Psoas muscle (tissue), 8 donors: ENCODE data around the gene WWOX. TPM values are rescaled to one million over a fixed set of nuclear protein-coding genes. Genes with fewer than 3 reads are reported as not detected.

Experiments
- ATAC-seq, 4 donors: fragments of 200-7000 bp; cut with Tn5 transposase; one replicate each; pipeline ENCODE4 v1.9.1; 2020; ENCODE audit warnings: moderate library complexity in 3 of 4, mild to moderate bottlenecking in 2 of 4
- DNase-seq, 2 donors: peaks; one replicate each; pipeline ENCODE4 v3.0.0-alpha.2; 2020
- H3K27ac ChIP-seq: fragments of 200-600 bp; one replicate; pipeline ENCODE4 v1.8.0; 2022
- H3K27me3 ChIP-seq, 3 donors: fragments of 200-600 bp in 1 of 3; one replicate each; pipeline versions ENCODE4 v1.6.1 to v1.8.0; 2013 to 2022; ENCODE audit warnings: low read length in 2 of 3, mild to moderate bottlenecking in 2 of 3, moderate library complexity in 1 of 3; ENCODE audit not compliant: insufficient read depth in 3 of 3
- H3K36me3 ChIP-seq, 2 donors: fragments of 200-600 bp in 1 of 2; one replicate each; pipeline versions ENCODE4 v1.6.1 to v1.8.0; 2013 to 2022; ENCODE audit warnings: low read depth in 1 of 2, mild to moderate bottlenecking in 1 of 2, moderate library complexity in 1 of 2; ENCODE audit not compliant: insufficient read depth in 1 of 2
- H3K4me1 ChIP-seq: fragments of 200-600 bp; one replicate; pipeline ENCODE4 v1.8.0; 2022
- H3K4me3 ChIP-seq: fragments of 200-600 bp; one replicate; pipeline ENCODE4 v1.8.0; 2022; ENCODE audit warnings: mild to moderate bottlenecking
- H3K9me3 ChIP-seq: fragments of 200-600 bp; one replicate; pipeline ENCODE4 v1.8.0; 2022
- CTCF ChIP-seq: fragments of 200-600 bp; IDR thresholded peaks from one replicate; pipeline ENCODE4 v1.8.0; 2022; ENCODE audit warnings: antibody characterized with exemption
- WGBS, 3 donors: extraction: QIAGEN DNeasy Blood & Tissue Kit; methylation state at CpG; one replicate each; pipeline versions ENCODE4 v1.1.6 to v1.1.7; 2013; 5-methylcytosine and 5-hydroxymethylcytosine counted together
- intact Hi-C, 2 donors: fragments of 100-400 bp; cut with DNase I; formaldehyde crosslinking; loops; one replicate each; pipeline versions ENCODE4 v1.11.0 to v1.14.2; 2022
- polyA plus RNA-seq, 3 donors: library from polyadenylated mRNA; stranded (reverse); fragments of 200-250 nt; gene quantifications; one replicate each; pipeline ENCODE4 v1.2.3, GENCODE V29; 2013
- total RNA-seq, 4 donors: library from RNA; stranded (reverse); fragmentation: NEBNext Ultra II Directional in 2 of 4; extraction: Animal tissue kit (Norgen Biotek cat#: 25700) in 2 of 4; gene quantifications; one replicate each; pipeline versions ENCODE4 v1.2.1 to v1.2.4, GENCODE V29; 2021 to 2023
- donor health status: healthy with polysubstance abuse.
- donor health status: DM: no; HTN: no; CAD: no; lungs with moderate emphysema.
- donor health status: Bipolar disorder and iron deficiency.
- donor health status: healthy.
- donor health status: DM: yes; HTN: yes; CAD: no.
- donor health status: DM: no; HTN: no; CAD: no.
- donor health status: DM: no; HTN: no; CAD: no.
- donor health status: DM: yes; HTN: yes; CAD: no.

The WWOX gene
- total and polyA plus RNA-seq, 7 donors: 3.1 to 6.6 (median 5.0) TPM

DNA sequence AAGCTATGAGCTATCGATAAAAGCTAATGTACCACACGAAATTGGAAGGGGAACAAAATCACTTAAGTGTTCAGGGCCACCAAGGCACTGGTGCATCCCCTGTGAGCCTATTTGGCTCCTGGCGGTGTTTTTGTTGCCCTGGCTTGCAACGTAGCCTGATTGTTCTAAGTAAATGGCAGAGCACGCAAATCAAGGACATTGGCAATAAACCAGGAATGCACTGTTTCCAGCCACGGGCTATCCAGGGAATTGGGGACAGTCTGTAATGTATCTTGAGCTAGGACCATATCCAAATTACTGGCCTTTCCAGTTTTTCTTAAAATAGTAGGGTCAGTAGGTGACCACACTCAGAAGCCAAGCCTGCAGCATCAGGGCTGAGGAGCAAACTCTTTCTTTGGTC is 767.1 kb downstream of the WWOX start:
- peaks cover 12% of the 10 kb centered on the region for H3K4me1 ChIP-seq
- H3K27ac ChIP-seq: no peak overlapping the region
- H3K9me3 ChIP-seq: no peaks in the 10 kb centered on the region
- H3K27me3 ChIP-seq: no peaks in the 10 kb centered on the region
- H3K36me3 ChIP-seq: no peaks in the 10 kb centered on the region
- intact Hi-C loops: no loop called here
- peak overlapping the region; percentile 1 for H3K4me3 ChIP-seq
- no peak for TF ChIP-seq CTCF
- WGBS, 3 donors: 7 to 14% (median 11%) methylated on average over 6 of the region's 6 CpGs
- ATAC-seq (peak; percentile 23 to 91 (median 66)), DNase-seq (no peak)

DNA sequence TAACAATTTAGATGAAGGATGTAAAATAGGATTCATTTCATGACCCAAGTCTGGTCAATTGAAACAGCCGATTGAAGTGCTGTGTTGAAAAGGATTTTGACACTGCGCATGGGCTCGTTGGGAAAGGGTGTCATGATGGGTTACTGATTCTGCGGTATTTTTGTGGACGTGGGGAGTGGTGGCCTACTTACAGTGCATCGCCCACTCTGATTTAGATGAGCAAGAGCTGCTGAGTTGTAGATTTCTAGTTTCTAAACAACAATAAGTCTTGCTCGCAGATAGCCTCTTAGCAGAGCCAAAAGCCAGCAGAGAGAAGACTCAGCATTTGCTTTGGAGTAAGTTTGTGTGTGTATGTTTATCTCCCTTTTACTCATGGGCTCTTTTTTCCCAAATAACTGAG is 770.0 kb downstream of the WWOX start:
- DNase-seq (no peak), ATAC-seq (no peak)
- H3K4me3 ChIP-seq: no peak overlapping the region
- WGBS, 3 donors: 91 to 95% (median 93%) methylated on average over 7 of the region's 7 CpGs
- no peak overlapping the region for H3K27ac ChIP-seq
- TF ChIP-seq CTCF: no peak
- H3K36me3 ChIP-seq: no peaks in the 10 kb centered on the region
- H3K4me1 ChIP-seq: peaks cover 15% of the 10 kb centered on the region
- intact Hi-C loops: no loop called here
- no peaks in the 10 kb centered on the region for H3K27me3 ChIP-seq
- no peaks in the 10 kb centered on the region for H3K9me3 ChIP-seq

DNA sequence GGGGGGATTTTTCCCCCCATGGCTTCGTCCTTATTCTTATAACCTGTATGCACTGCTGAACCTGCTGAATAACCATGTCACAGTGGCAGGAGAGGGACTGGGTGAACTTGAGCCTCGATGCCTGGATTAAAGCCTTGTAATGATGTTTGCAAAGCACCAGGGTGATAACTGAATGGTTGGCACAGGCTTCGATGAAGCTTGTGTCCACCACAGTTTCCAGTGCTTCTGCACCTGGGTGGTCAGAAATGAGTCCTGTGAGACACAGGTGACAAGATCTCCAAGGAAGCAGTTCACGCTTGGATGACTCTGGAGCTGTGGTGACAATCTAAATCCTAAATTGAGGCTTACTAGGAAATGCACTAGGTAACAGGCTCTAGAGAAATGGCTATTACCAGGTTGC is 771.8 kb downstream of the WWOX start:
- WGBS, 3 donors: 81 to 88% (median 81%) methylated on average over 4 of the region's 4 CpGs

GRCh38 chr16:78876671-78877070 is 777.2 kb downstream of the WWOX start:
- ATAC-seq: no peak
- intact Hi-C loops: no loop called here
- Histone ChIP-seq H3K27me3 (no peaks in the 10 kb centered on the region), H3K36me3 (no peaks in the 10 kb centered on the region), H3K4me1 (peaks cover 3% of the 10 kb centered on the region), H3K27ac (no peak overlapping the region), H3K9me3 (no peaks in the 10 kb centered on the region), H3K4me3 (no peak overlapping the region)
- no peak for DNase-seq
- no peak for TF ChIP-seq CTCF
- 77 to 85% (median 79%) methylated on average over 2 of the region's 2 CpGs for WGBS, 3 donors

More for the DNA sequence above, 771.8 kb downstream of the WWOX start:
- intact Hi-C loops: no loop called here
- no peaks in the 10 kb centered on the region for H3K27me3 ChIP-seq
- no peaks in the 10 kb centered on the region for H3K9me3 ChIP-seq
- no peak overlapping the region for H3K4me3 ChIP-seq
- TF ChIP-seq CTCF: no peak
- ATAC-seq: no peak
- peaks cover 13% of the 10 kb centered on the region for H3K4me1 ChIP-seq
- H3K27ac ChIP-seq: no peak overlapping the region
- no peaks in the 10 kb centered on the region for H3K36me3 ChIP-seq
- no peak for DNase-seq

- Histone ChIP-seq H3K4me3 (no peak overlapping the region), H3K27ac (no peak overlapping the region), H3K27me3 (no peaks in the 10 kb centered on the region), H3K4me1 (peaks cover 3% of the 10 kb centered on the region), H3K36me3 (no peaks in the 10 kb centered on the region), H3K9me3 (no peaks in the 10 kb centered on the region)
- DNase-seq (no peak), ATAC-seq (no peak)
- no peak for TF ChIP-seq CTCF
- intact Hi-C loops: no loop called here
- WGBS, 3 donors: 76 to 96% (median 83%) methylated on average over 5 to 6 of the region's 6 CpGs
These were observed 777.7 kb downstream of the WWOX start for GRCh38 chr16:78877114-78877655.
